Calu3 (cell line): ENCODE data around the gene MTA3. TPM values are rescaled to one million over a fixed set of nuclear protein-coding genes. Genes with fewer than 3 reads are reported as not detected.
A peak's percentile ranks its signal among the peaks of the same experiment; 100 is the strongest.

ENCODE experiments used
- Bru-seq: library from RNA; stranded (reverse); fragments of 400-500 nt; gene quantifications from one replicate; lab custom pipeline; 2021; lab: Mats Ljungman, UMichigan
- BruChase-seq, 2 experiments: library from RNA; stranded (reverse); fragments of 400-500 nt; gene quantifications; one replicate each; lab custom pipeline; 2021; lab: Mats Ljungman, UMichigan
- BruUV-seq: library from RNA; stranded (reverse); fragments of 400-500 nt; replicated peaks from 2 replicates; lab custom pipeline; 2021; lab: Mats Ljungman, UMichigan
- CTCF ChIA-PET: fragments of 300-600 bp; sonication (Branson Sonifier 250); formaldehyde crosslinking; loops from one replicate; lab custom pipeline; 2022; ENCODE audit warnings: antibody characterized with exemption; lab: Charles Lee
- DNase-seq: peaks from one replicate; pipeline ENCODE4 v3.0.0; 2022
- H3K27ac Mint-ChIP-seq: one replicate; pipeline ENCODE4 v1.8.0; 2022; ENCODE audit warnings: mixed read lengths; ENCODE audit not compliant: unreplicated experiment
- H3K27me3 Mint-ChIP-seq: one replicate; pipeline ENCODE4 v1.8.0; 2022; ENCODE audit warnings: mixed read lengths; ENCODE audit not compliant: unreplicated experiment
- H3K36me3 Mint-ChIP-seq: one replicate; pipeline ENCODE4 v1.8.0; 2022; ENCODE audit warnings: mild to moderate bottlenecking, moderate library complexity, mixed read lengths; ENCODE audit not compliant: insufficient read depth, unreplicated experiment
- H3K4me1 Mint-ChIP-seq: one replicate; pipeline ENCODE4 v1.8.0; 2022; ENCODE audit warnings: mild to moderate bottlenecking, low read depth, mixed read lengths; ENCODE audit not compliant: unreplicated experiment
- H3K4me3 Mint-ChIP-seq: one replicate; pipeline ENCODE4 v1.8.0; 2022; ENCODE audit warnings: mild to moderate bottlenecking, low read depth, moderate library complexity, mixed read lengths; ENCODE audit not compliant: unreplicated experiment
- H3K9me3 Mint-ChIP-seq: one replicate; pipeline ENCODE4 v1.8.0; 2022; ENCODE audit warnings: low read depth, mixed read lengths; ENCODE audit not compliant: unreplicated experiment
- intact Hi-C: fragments of 100-400 bp; cut with micrococcal nuclease; formaldehyde crosslinking; loops from one replicate; pipeline ENCODE4 v1.10.0; 2022; ENCODE audit not compliant: unreplicated experiment
- long read RNA-seq: library from polyadenylated mRNA; stranded (forward); transcript quantifications from one replicate; pipeline ENCODE4 v2.0.0, GENCODE V29; 2022
- total RNA-seq: library from RNA; stranded (reverse); gene quantifications from 2 replicates; pipeline ENCODE4 v1.2.3, GENCODE V29; 2022
- TF ChIP-seq, protein P1 (sequence below): fragments of 200-600 bp; IDR thresholded peaks from one replicate; pipeline ENCODE4 v1.8.0; 2022; ENCODE audit warnings: antibody characterized with exemption; ENCODE audit not compliant: unreplicated experiment

MTA3 gene
- total RNA-seq (45.2 and 46.5 TPM in 2 replicates), Bru-seq, nascent RNA (percentile 71 among the genes with signal in this experiment), BruChase-seq, experiment 1, labeled RNA remaining after a 6-hour chase (percentile 57 among the genes with signal in this experiment), BruChase-seq, experiment 2, labeled RNA remaining after a 2-hour chase (percentile 56 among the genes with signal in this experiment)
- long read RNA-seq, transcript MTA3-204 (14 exons, 2,041 nt), result minor isoform, 9 of 43 reads
- long read RNA-seq, transcript MTA3-205 (14 exons, 2,202 nt), result major isoform, 21 of 43 reads
- long read RNA-seq, partial matches to known transcripts, result 4 of 43 reads
- long read RNA-seq, other reads (novel, unspliced or antisense), result 7 of 43 reads

DNA sequence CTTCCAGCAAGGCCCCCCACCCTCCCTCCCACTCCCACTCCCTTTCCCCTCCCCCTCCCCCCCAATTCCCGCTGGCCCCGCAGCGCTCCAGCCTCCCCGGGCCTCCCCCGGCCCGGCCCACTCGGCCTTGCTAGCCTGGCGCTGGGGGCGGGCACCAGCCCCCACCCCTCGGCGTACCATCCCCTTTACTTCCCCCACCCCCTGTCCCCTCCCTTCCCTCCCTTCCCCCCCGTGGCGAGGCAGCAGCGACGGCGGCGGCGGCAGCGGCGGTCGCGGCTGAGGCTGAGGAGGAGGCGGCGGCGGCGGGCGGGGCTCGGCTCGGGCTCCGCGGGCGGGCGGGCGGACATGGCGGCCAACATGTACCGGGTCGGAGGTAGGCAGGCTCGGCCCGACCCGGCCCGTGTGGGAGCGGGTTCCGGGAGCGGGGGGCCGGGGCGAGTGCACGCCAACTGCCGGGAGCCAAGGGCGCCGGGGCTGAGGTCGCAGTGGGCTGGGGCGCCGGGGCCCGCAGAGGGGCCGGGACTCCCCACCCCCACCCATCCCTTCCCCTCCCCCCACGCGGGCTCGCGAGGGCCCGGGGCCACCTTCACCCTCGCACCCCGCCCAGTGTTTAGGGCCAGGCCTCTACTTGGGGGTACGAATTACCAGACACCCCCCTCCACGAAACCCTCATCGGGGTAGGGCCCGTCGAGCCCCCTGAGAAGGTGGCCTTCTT lies at the start of gene MTA3:
TSS of gene MTA3 (plus strand) at position 232 of the 715 bp plus-strand sequence. CDS start at position 346, 114 bp downstream.
- DNase-seq, result peak; percentile 72
- intact Hi-C loops, result no loop called here
- peaks cover 26% of the 10 kb centered on the region for H3K4me1 Mint-ChIP-seq
- peaks cover 2% of the 10 kb centered on the region for H3K9me3 Mint-ChIP-seq
- CTCF ChIA-PET, result no interaction called here
- BruUV-seq, result no TSS peak
- peak within 1 kb of the TSS; percentile 85 for H3K4me3 Mint-ChIP-seq
- H3K36me3 Mint-ChIP-seq, result peaks cover 35% of the 10 kb centered on the region
- H3K27me3 Mint-ChIP-seq, result no peaks in the 10 kb centered on the region
- H3K27ac Mint-ChIP-seq, result peak within 1 kb of the TSS; percentile 77
- TF ChIP-seq, protein P1, sequence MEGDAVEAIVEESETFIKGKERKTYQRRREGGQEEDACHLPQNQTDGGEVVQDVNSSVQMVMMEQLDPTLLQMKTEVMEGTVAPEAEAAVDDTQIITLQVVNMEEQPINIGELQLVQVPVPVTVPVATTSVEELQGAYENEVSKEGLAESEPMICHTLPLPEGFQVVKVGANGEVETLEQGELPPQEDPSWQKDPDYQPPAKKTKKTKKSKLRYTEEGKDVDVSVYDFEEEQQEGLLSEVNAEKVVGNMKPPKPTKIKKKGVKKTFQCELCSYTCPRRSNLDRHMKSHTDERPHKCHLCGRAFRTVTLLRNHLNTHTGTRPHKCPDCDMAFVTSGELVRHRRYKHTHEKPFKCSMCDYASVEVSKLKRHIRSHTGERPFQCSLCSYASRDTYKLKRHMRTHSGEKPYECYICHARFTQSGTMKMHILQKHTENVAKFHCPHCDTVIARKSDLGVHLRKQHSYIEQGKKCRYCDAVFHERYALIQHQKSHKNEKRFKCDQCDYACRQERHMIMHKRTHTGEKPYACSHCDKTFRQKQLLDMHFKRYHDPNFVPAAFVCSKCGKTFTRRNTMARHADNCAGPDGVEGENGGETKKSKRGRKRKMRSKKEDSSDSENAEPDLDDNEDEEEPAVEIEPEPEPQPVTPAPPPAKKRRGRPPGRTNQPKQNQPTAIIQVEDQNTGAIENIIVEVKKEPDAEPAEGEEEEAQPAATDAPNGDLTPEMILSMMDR, result no peak

DNA sequence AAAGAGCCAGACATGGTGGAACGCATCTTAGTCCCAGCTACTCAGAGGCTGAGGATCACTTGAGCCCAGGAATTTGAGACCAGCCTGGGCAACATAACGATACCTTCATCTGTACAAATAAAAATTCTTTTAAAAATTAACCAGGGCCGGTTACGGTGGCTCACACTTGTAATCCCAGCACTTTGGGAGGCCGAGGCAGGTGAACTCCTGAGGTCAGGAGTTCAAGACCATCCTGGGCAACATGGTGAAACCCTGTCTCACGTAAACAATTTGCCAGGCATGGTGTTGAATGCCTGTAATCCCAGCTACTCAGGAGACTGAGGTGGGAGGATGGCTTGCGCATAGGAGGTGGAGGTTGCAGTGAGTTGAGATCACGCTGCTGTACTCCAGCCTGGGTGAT lies 48.8 kb upstream of the MTA3 start:
- DNase-seq, result no peak
- Mint-ChIP-seq H3K4me1 (no peaks in the 10 kb centered on the region), H3K9me3 (no peaks in the 10 kb centered on the region), H3K27ac (no peak overlapping the region), H3K27me3 (no peaks in the 10 kb centered on the region), H3K4me3 (no peak overlapping the region), H3K36me3 (no peaks in the 10 kb centered on the region)
- CTCF ChIA-PET, result no interaction called here
- BruUV-seq, result no TSS peak
- TF ChIP-seq, protein P1, result no peak
- intact Hi-C loops, result no loop called here

DNA sequence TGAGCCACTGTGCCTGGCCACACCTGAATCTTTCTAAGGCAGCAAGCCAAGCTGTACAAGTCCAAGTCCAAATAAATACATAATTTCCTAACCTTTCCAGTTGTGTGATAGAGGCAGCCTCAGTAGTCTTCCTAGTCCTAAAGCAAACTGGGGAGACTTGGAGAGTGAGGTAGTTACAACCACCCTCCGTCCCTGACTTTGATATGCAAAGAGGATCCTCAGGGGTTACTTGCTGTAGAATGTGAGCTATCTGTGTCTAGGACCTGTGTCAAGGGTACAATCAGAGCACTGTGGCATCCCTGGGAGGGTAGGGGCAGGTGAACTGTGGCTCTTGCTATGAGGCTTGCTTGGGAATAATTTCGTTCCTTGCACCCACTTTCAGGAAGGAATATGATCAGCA lies 46.4 kb upstream of the MTA3 start:
- intact Hi-C loops, result no loop called here
- TF ChIP-seq, protein P1, result no peak
- no peaks in the 10 kb centered on the region for H3K4me1 Mint-ChIP-seq
- no peaks in the 10 kb centered on the region for H3K27me3 Mint-ChIP-seq
- H3K9me3 Mint-ChIP-seq, result no peaks in the 10 kb centered on the region
- DNase-seq, result no peak
- H3K36me3 Mint-ChIP-seq, result no peaks in the 10 kb centered on the region
- CTCF ChIA-PET, result no interaction called here
- no peak overlapping the region for H3K4me3 Mint-ChIP-seq
- H3K27ac Mint-ChIP-seq, result no peak overlapping the region
- BruUV-seq, result no TSS peak

DNA sequence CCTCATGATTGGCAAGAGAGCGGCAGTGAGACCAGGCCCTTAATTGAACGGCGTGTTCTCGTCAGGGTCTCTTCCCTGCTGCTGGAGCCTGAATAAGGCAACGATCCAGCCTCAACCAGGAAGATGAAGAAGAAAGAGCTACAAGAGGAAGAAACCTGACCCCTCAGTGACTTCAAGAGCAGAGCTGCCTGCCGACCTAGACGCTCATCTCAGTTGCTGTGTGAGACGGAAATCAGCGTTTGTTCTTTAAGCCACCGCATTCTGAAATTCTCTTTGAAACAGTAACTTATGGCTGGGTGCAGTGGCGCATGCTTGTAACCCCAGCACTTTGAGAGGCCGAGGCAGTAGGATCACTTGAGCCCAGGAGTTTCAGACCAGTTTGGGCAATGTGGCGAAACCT lies 45.1 kb upstream of the MTA3 start:
- no TSS peak for BruUV-seq

More for the DNA sequence above, 45.1 kb upstream of the MTA3 start:
- H3K27me3 Mint-ChIP-seq, result no peaks in the 10 kb centered on the region
- no peaks in the 10 kb centered on the region for H3K9me3 Mint-ChIP-seq
- CTCF ChIA-PET, result interaction anchor here (0.7 kb wide), 1 partner anchor 141 kb away, joined by 4 read pairs; no protein-coding TSS in a partner anchor
- H3K36me3 Mint-ChIP-seq, result no peaks in the 10 kb centered on the region
- no peak overlapping the region for H3K4me3 Mint-ChIP-seq
- intact Hi-C loops, result no loop called here
- TF ChIP-seq, protein P1, result no peak
- DNase-seq, result no peak
- H3K27ac Mint-ChIP-seq, result no peak overlapping the region
- H3K4me1 Mint-ChIP-seq, result no peaks in the 10 kb centered on the region
